A549 (cell line): ENCODE data around the gene DTNB. TPM values are rescaled to one million over a fixed set of nuclear protein-coding genes. Genes with fewer than 3 reads are reported as not detected.

Experiments used
- ATAC-seq, 2 experiments: fragments of 200-7000 bp in 1 of 2; fragments of >200 bp in 1 of 2; cut with Nextera tagmentation in 1 of 2; cut with Tn5 transposase in 1 of 2; 3 replicates each; pipeline versions ENCODE4 v1.8.0 to v1.9.1; 2018 to 2020; ENCODE audit warnings: mild to moderate bottlenecking in 1 of 2, moderate library complexity in 1 of 2
- CTCF ChIA-PET: fragments of 300-600 bp; sonication (Branson Sonifier 250); formaldehyde crosslinking; extraction: SDS; loops from one replicate; lab custom pipeline; 2021; ENCODE audit warnings: antibody characterized with exemption, inconsistent platforms; lab: Yijun Ruan, JAX
- POLR2A ChIA-PET: fragments of 350-600 bp; formaldehyde crosslinking; extraction: SDS; loops from one replicate; lab custom pipeline; 2021; ENCODE audit warnings: antibody characterized with exemption, inconsistent platforms; lab: Yijun Ruan, JAX
- DNase-seq, 2 experiments: peaks; one replicate each; pipeline versions ENCODE4 v3.0.0 to v3.0.0-alpha.2; 2011 to 2016; ENCODE audit warnings: low read depth in 1 of 2, low spot score in 1 of 2
- FAIRE-seq: peaks from 2 replicates; lab custom pipeline; 2011; peaks lifted over from hg19 to GRCh38; lab: Jason Lieb, UNC
- H3K27ac ChIP-seq, 2 experiments: fragments of >200 bp; sonication (Bioruptor Twin); formaldehyde crosslinking; 3 replicates each; pipeline ENCODE4 v1.5.1; 2016 to 2017
- H3K4me1 ChIP-seq: fragments of >200 bp; sonication (Bioruptor Twin); formaldehyde crosslinking; 3 replicates; pipeline ENCODE4 v1.6.1; 2016
- H3K4me2 ChIP-seq: fragments of >200 bp; sonication (Bioruptor Twin); formaldehyde crosslinking; 3 replicates; pipeline ENCODE4 v1.6.1; 2016
- H3K4me3 ChIP-seq: fragments of >200 bp; sonication (Bioruptor Twin); formaldehyde crosslinking; 3 replicates; pipeline ENCODE4 v1.5.1; 2016
- H3K9me3 ChIP-seq: fragments of >200 bp; sonication (Bioruptor Twin); formaldehyde crosslinking; 3 replicates; pipeline ENCODE4 v1.6.1; 2016
- BHLHE40 ChIP-seq: IDR thresholded peaks from 2 replicates; pipeline ENCODE4 v1.6.1; 2012; ENCODE audit warnings: low read depth, low read length, inconsistent platforms
- CEBPB ChIP-seq, 2 experiments: fragments of >200 bp in 1 of 2; sonication (Bioruptor Twin) in 1 of 2; formaldehyde crosslinking in 1 of 2; IDR thresholded peaks; 2 replicates each; pipeline ENCODE4 v1.6.1; 2012 to 2016
- CHD2 ChIP-seq: fragments of 150-350 bp; IDR thresholded peaks from 2 replicates; pipeline ENCODE4 v1.6.1; 2014; ENCODE audit warnings: low read length; ENCODE audit not compliant: partially characterized antibody
- CHD4 ChIP-seq: fragments of 200-600 bp; sonication (generic); IDR thresholded peaks from 2 replicates; pipeline ENCODE4 v1.6.1; 2016; ENCODE audit warnings: antibody characterized with exemption, mild to moderate bottlenecking, borderline replicate concordance
- FOSL2 ChIP-seq, 2 experiments: fragments of 450-650 bp in 1 of 2; fragments of >200 bp in 1 of 2; sonication (Bioruptor Twin) in 1 of 2; formaldehyde crosslinking; IDR thresholded peaks; 2 replicates each; pipeline versions ENCODE4 v1.5.0 to v1.6.1; 2016 to 2020; ENCODE audit warnings: mild to moderate bottlenecking in 1 of 2, moderate library complexity in 1 of 2
- HDAC2 ChIP-seq: fragments of 200-600 bp; sonication (generic); IDR thresholded peaks from 2 replicates; pipeline ENCODE4 v1.6.1; 2016
- HEYL ChIP-seq: fragments of 250-450 bp; sonication (Bioruptor Pico); IDR thresholded peaks from 2 replicates; pipeline ENCODE4 v1.8.0; 2021; ENCODE audit warnings: mild to moderate bottlenecking, moderate library complexity
- HMGXB4 ChIP-seq: fragments of 250-450 bp; sonication (Bioruptor Pico); IDR thresholded peaks from 2 replicates; pipeline ENCODE4 v1.5.0; 2021; ENCODE audit warnings: mild to moderate bottlenecking, moderate library complexity, borderline replicate concordance
- HOXB13 ChIP-seq: fragments of 250-450 bp; sonication (Bioruptor Pico); IDR thresholded peaks from 2 replicates; pipeline ENCODE4 v1.5.0; 2020; ENCODE audit warnings: low read depth, mild to moderate bottlenecking, moderate library complexity
- JUN ChIP-seq, 2 experiments: fragments of >200 bp; sonication (Bioruptor Twin); formaldehyde crosslinking; IDR thresholded peaks; 2 replicates in 1 of 2; 3 replicates in 1 of 2; pipeline ENCODE4 v1.6.1; 2016 to 2017
- KDM1A ChIP-seq: fragments of 200-600 bp; sonication (generic); IDR thresholded peaks from 2 replicates; pipeline ENCODE4 v1.6.1; 2016; ENCODE audit warnings: low read depth, mild to moderate bottlenecking
- KDM5A ChIP-seq: fragments of 200-600 bp; sonication (generic); IDR thresholded peaks from 2 replicates; pipeline ENCODE4 v1.6.1; 2016; ENCODE audit warnings: antibody characterized with exemption, mild to moderate bottlenecking
- MAFK ChIP-seq: fragments of 450-650 bp; IDR thresholded peaks from 2 replicates; pipeline ENCODE4 v1.6.1; 2014; ENCODE audit not compliant: partially characterized antibody
- NPAS2 ChIP-seq: fragments of 250-450 bp; sonication (Bioruptor Pico); IDR thresholded peaks from 2 replicates; pipeline ENCODE4 v1.8.0; 2022; ENCODE audit warnings: mild to moderate bottlenecking, moderate library complexity, borderline replicate concordance
- NR3C1 ChIP-seq: fragments of >200 bp; sonication (Bioruptor Twin); formaldehyde crosslinking; IDR thresholded peaks from 3 replicates; pipeline ENCODE4 v1.6.1; 2017
- PHF8 ChIP-seq: fragments of 200-600 bp; sonication (generic); IDR thresholded peaks from 2 replicates; pipeline ENCODE4 v1.6.1; 2016; ENCODE audit warnings: low read depth, mild to moderate bottlenecking, antibody characterized with exemption, moderate library complexity, borderline replicate concordance
- POLR2A ChIP-seq: IDR thresholded peaks from 2 replicates; pipeline ENCODE4 v1.6.1; 2012; ENCODE audit warnings: mild to moderate bottlenecking, low read length
- ZC3H11A ChIP-seq: fragments of 450-650 bp; IDR thresholded peaks from 2 replicates; pipeline ENCODE4 v1.6.1; 2014; ENCODE audit warnings: antibody characterized with exemption, mild to moderate bottlenecking
- WGBS: methylation state at CpG from one replicate; pipeline ENCODE4 v1.1.6; 2017; ENCODE audit errors: missing lambda C conversion rate; 5-methylcytosine and 5-hydroxymethylcytosine counted together
- polyA plus RNA-seq, 4 experiments: library from polyadenylated mRNA; depleted of rRNA in 3 of 4; stranded (reverse); fragments of >200 nt; fragmentation: RNase III in 1 of 4; extraction: RNeasy Plus Mini Kit Qiagen cat#74134 plus additional on column Dnase treatment in 1 of 4; gene quantifications; 2 replicates in 3 of 4; 3 replicates in 1 of 4; pipeline ENCODE4 v1.2.3, GENCODE V29; 2011 to 2017
- TF ChIP-seq, protein P1 (sequence below): fragments of >200 bp; sonication (Bioruptor Twin); formaldehyde crosslinking; IDR thresholded peaks from 3 replicates; pipeline ENCODE4 v1.5.1; 2016
- TF ChIP-seq, protein P2 (sequence below): IDR thresholded peaks from 2 replicates; pipeline ENCODE4 v1.6.1; 2012
- TF ChIP-seq, protein P3 (sequence below): fragments of 150-350 bp; IDR thresholded peaks from 2 replicates; pipeline ENCODE4 v1.6.1; 2014; ENCODE audit warnings: low read depth, mild to moderate bottlenecking, low read length
- TF ChIP-seq, protein P4 (sequence below): IDR thresholded peaks from 2 replicates; pipeline ENCODE4 v1.6.1; 2012

The DTNB gene
- polyA plus RNA-seq, 2 of the 4 experiments (the other 2 are of a cell fraction), result 11.2 to 32.6 TPM

DNA sequence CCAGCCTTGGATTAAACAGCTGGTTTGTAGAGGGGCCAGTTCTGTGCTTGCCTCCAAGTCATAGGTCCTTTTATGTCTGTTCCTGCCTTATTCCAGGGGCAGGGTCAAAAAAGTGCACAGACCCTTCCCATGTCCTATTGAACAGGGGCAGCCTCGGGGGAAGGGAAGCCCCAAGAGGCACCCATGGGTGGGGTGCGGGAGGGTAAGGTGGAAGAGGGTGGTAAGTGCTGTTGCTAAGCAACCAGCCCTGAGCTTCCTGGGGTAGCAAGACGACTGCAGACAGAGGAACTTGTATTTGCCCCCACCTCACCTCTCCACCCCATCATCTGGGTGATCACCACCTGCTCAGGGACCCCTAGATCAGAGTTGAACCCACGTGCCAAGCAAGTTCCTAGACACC, 339.4 kb downstream of the DTNB start:
- Histone ChIP-seq H3K4me2 (no peak overlapping the region), H3K27ac (no peak overlapping the region), H3K4me3 (no peak overlapping the region), H3K4me1 (no peaks in the 10 kb centered on the region), H3K9me3 (no peaks in the 10 kb centered on the region)
- DNase-seq (no peak), ATAC-seq (no peak), FAIRE-seq (no peak)
- TF ChIP-seq MAFK (no peak), PHF8 (no peak), BHLHE40 (no peak)
- POLR2A ChIA-PET, result no interaction called here
- CTCF ChIA-PET, result interaction anchor here (0.6 to 4.1 kb wide), 8 partner anchors 8 to 394 kb away, joined by 3 to 13 read pairs (median 5); partner anchors contain the start of gene DNMT3A
- WGBS, result 71% methylated on average over 4 of the region's 4 CpGs

DNA sequence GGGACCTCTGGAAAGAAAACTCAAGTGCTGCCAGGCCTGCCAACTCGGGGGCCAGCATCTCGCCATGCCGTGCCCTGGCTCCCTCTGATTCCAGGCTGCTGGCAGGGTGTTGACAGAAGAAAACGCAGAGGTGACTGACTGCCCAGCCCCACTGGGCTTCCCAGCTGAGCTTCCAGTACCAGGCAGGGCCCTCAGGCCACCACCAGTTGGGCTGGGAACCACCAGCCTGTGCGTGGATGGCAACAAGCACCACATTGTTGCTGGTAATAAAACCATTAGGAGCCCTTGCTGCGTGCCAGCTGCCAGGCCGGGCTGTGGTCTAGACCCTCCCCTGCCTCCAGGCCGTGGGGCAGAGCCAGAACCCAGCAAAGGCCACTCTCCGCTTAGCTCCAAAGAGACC, 340.8 kb downstream of the DTNB start:
- H3K27ac ChIP-seq, result no peak overlapping the region
- ChIA-PET POLR2A (no interaction called here), CTCF (interaction anchor here (0.6 to 4.1 kb wide), 10 partner anchors 9 to 332 kb away, joined by 3 to 15 read pairs (median 3); partner anchors contain the start of gene DNMT3A)
- FAIRE-seq, result no peak
- TF ChIP-seq KDM1A (no peak), CHD2 (no peak), FOSL2 (IDR thresholded peaks at IDR 0.05) (no peak), FOSL2 (CRISPR knock-in tag; IDR thresholded peaks at IDR 0.05) (no peak), ZC3H11A (no peak), NR3C1 (no peak), HDAC2 (no peak), HOXB13 (CRISPR knock-in tag) (no peak), JUN (IDR thresholded peaks at IDR 0.05) (no peak), HMGXB4 (no peak)
- TF ChIP-seq, protein P1, sequence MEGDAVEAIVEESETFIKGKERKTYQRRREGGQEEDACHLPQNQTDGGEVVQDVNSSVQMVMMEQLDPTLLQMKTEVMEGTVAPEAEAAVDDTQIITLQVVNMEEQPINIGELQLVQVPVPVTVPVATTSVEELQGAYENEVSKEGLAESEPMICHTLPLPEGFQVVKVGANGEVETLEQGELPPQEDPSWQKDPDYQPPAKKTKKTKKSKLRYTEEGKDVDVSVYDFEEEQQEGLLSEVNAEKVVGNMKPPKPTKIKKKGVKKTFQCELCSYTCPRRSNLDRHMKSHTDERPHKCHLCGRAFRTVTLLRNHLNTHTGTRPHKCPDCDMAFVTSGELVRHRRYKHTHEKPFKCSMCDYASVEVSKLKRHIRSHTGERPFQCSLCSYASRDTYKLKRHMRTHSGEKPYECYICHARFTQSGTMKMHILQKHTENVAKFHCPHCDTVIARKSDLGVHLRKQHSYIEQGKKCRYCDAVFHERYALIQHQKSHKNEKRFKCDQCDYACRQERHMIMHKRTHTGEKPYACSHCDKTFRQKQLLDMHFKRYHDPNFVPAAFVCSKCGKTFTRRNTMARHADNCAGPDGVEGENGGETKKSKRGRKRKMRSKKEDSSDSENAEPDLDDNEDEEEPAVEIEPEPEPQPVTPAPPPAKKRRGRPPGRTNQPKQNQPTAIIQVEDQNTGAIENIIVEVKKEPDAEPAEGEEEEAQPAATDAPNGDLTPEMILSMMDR, result no peak
- no peak overlapping the region for H3K4me2 ChIP-seq
- no peaks in the 10 kb centered on the region for H3K4me1 ChIP-seq
- peaks cover 2% of the 10 kb centered on the region; the same call in 1 of the 3 replicates for H3K9me3 ChIP-seq
- 80% methylated on average over 4 of the region's 9 CpGs for WGBS
- no peak overlapping the region for H3K4me3 ChIP-seq
- ATAC-seq, result no peak
- no peak for DNase-seq

DNA sequence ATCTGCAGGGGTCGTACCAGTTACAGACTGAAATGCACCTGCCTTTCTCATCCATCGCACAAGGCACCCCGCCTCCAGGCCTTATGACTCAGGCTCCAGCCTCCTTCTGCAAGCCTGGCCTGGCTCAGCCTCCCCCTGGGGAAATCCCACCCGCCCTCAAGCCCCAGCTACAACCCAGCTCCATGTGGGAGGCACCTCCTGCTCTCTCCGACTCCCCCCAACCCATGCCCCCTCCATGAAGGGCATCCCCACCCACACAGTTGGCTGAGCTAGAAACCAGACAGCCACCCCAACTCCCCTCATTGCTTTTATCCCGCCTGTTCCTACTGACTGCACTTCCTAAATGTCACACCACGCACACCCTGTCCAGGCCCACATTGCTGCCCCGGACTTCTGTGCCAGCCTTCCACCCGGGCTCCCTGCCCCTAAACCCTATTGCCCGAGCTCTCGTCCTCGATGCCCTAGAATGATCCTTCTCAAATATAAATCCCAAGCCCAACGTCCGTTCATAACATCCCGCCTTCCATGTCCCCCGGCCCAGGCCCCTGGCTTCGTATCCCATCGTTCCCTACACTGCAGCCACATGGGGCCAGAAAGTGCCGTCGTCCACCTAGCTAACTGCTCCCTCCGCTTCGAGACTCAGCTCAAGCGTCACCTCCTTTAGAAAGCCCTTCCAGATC, 341.6 kb downstream of the DTNB start:
- TF ChIP-seq PHF8 (no peak), HEYL (CRISPR knock-in tag) (no peak), KDM5A (no peak), POLR2A (no peak), HDAC2 (no peak), CHD4 (no peak), NR3C1 (no peak), FOSL2 (IDR thresholded peaks at IDR 0.05) (no peak), FOSL2 (CRISPR knock-in tag; IDR thresholded peaks at IDR 0.05) (no peak), CEBPB (IDR thresholded peaks at IDR 0.05) (no peak), NPAS2 (no peak)
- TF ChIP-seq, protein P2, sequence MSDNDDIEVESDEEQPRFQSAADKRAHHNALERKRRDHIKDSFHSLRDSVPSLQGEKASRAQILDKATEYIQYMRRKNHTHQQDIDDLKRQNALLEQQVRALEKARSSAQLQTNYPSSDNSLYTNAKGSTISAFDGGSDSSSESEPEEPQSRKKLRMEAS, result no peak
- TF ChIP-seq, protein P3, sequence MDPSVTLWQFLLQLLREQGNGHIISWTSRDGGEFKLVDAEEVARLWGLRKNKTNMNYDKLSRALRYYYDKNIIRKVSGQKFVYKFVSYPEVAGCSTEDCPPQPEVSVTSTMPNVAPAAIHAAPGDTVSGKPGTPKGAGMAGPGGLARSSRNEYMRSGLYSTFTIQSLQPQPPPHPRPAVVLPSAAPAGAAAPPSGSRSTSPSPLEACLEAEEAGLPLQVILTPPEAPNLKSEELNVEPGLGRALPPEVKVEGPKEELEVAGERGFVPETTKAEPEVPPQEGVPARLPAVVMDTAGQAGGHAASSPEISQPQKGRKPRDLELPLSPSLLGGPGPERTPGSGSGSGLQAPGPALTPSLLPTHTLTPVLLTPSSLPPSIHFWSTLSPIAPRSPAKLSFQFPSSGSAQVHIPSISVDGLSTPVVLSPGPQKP, result no peak
- TF ChIP-seq, protein P4, sequence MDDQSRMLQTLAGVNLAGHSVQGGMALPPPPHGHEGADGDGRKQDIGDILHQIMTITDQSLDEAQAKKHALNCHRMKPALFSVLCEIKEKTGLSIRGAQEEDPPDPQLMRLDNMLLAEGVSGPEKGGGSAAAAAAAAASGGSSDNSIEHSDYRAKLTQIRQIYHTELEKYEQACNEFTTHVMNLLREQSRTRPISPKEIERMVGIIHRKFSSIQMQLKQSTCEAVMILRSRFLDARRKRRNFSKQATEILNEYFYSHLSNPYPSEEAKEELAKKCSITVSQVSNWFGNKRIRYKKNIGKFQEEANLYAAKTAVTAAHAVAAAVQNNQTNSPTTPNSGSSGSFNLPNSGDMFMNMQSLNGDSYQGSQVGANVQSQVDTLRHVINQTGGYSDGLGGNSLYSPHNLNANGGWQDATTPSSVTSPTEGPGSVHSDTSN, result no peak
- TF ChIP-seq, all 56 proteins: peak for 0
- DNase-seq, result no peak
- Histone ChIP-seq H3K4me1 (no peaks in the 10 kb centered on the region), H3K27ac (no peak overlapping the region), H3K9me3 (peaks cover 9% of the 10 kb centered on the region; the same call in 1 of the 3 replicates), H3K4me2 (no peak overlapping the region), H3K4me3 (no peak overlapping the region)
- ChIA-PET POLR2A (no interaction called here), CTCF (interaction anchor here (0.5 to 4.1 kb wide), 11 partner anchors 8 to 1062 kb away, joined by 3 to 15 read pairs (median 3); partner anchors contain the start of gene DNMT3A)
- WGBS, result 87% methylated on average over 22 of the region's 23 CpGs
- FAIRE-seq, result no peak
- ATAC-seq, result no peak
